Measurements from ENCODE around the gene UBTD1. TPM values are rescaled to one million over a fixed set of nuclear protein-coding genes. Genes with fewer than 3 reads are reported as not detected.

UBTD1 gene
- total RNA-seq, 1 experiment from 2014 or later = 10.6 TPM

- no peak for DNase-seq (ENCODE audit: low spot score)
These were observed 16.3 kb upstream of the UBTD1 start for GRCh38 chr10:97482381-97482780.

GRCh38 chr10:97483506-97483905, 15.2 kb upstream of the UBTD1 start:
- no peak for DNase-seq (ENCODE audit: low spot score)

- DNase-seq (ENCODE audit: low spot score) = no peak
These were observed 14.8 kb upstream of the UBTD1 start for GRCh38 chr10:97483921-97484320.

- DNase-seq (ENCODE audit: low spot score) = no peak
These were observed 13.0 kb upstream of the UBTD1 start for GRCh38 chr10:97485647-97486281.

- no peak for DNase-seq (ENCODE audit: low spot score)
These were observed 8.1 kb upstream of the UBTD1 start for GRCh38 chr10:97490592-97490991.

GRCh38 chr10:97494151-97494550, 4.6 kb upstream of the UBTD1 start:
- no peak for DNase-seq (ENCODE audit: low spot score)

GRCh38 chr10:97494863-97495506, 3.7 kb upstream of the UBTD1 start:
- DNase-seq (ENCODE audit: low spot score) = no peak

GRCh38 chr10:97497572-97498075, 1.1 kb upstream of the UBTD1 start:
- DNase-seq (ENCODE audit: low spot score) = peak; percentile 71

- DNase-seq (ENCODE audit: low spot score) = peak; percentile 96
These were observed 466 bp upstream of the UBTD1 start, which contains the start of gene MMS19 for GRCh38 chr10:97498076-97498840. Gene MMS19, minus strand, starts transcription at chr10:97498422. Its CDS starts 38 bp downstream, at chr10:97498384.

- no peak for DNase-seq (ENCODE audit: low spot score)
These were observed 1.0 kb downstream of the UBTD1 start for GRCh38 chr10:97499561-97500296.

GRCh38 chr10:97500297-97500575, 1.5 kb downstream of the UBTD1 start:
- DNase-seq (ENCODE audit: low spot score) = no peak

GRCh38 chr10:97502916-97503315, 4.2 kb downstream of the UBTD1 start:
- no peak for DNase-seq (ENCODE audit: low spot score)

GRCh38 chr10:97503406-97503805, 4.7 kb downstream of the UBTD1 start:
- no peak for DNase-seq (ENCODE audit: low spot score)

GRCh38 chr10:97505152-97505551, 6.4 kb downstream of the UBTD1 start:
- no peak for DNase-seq (ENCODE audit: low spot score)

GRCh38 chr10:97506199-97506991, 7.7 kb downstream of the UBTD1 start:
- DNase-seq (ENCODE audit: low spot score) = no peak

- DNase-seq (ENCODE audit: low spot score) = no peak
These were observed 9.6 kb downstream of the UBTD1 start for GRCh38 chr10:97508342-97508741.

GRCh38 chr10:97509120-97509680, 10.5 kb downstream of the UBTD1 start:
- DNase-seq (ENCODE audit: low spot score) = no peak

GRCh38 chr10:97510686-97511085, 12.0 kb downstream of the UBTD1 start:
- DNase-seq (ENCODE audit: low spot score) = no peak

- DNase-seq (ENCODE audit: low spot score) = no peak
These were observed 13.2 kb downstream of the UBTD1 start for GRCh38 chr10:97511711-97512440.

- DNase-seq (ENCODE audit: low spot score) = no peak
These were observed 14.3 kb downstream of the UBTD1 start for GRCh38 chr10:97512993-97513392.

Measured in H4 (cell line).